Esophagus squamous epithelium (tissue), 5 donors: ENCODE data around the gene UQCC2. TPM values are rescaled to one million over a fixed set of nuclear protein-coding genes. Genes with fewer than 3 reads are reported as not detected.

ENCODE experiments used
- DNase-seq: peaks from one replicate; lab custom pipeline; 2025; lab: John Stamatoyannopoulos, UW
- H3K27ac ChIP-seq, 4 donors: fragments of 200-600 bp; sonication (generic); one replicate each; pipeline ENCODE4 v1.5.1; 2016 to 2019; ENCODE audit warnings: mild to moderate bottlenecking in 1 of 4
- H3K27me3 ChIP-seq, 4 donors: fragments of 200-600 bp; sonication (generic); 1 replicate in 3 of 4; 2 replicates in 1 of 4; pipeline versions ENCODE4 v1.5.1 to v1.6.0; 2017 to 2021; ENCODE audit warnings: antibody characterized with exemption in 1 of 4
- H3K36me3 ChIP-seq, 3 donors: fragments of 200-600 bp; sonication (generic); one replicate each; pipeline ENCODE4 v1.5.1; 2016 to 2019
- H3K4me1 ChIP-seq, 3 donors: fragments of 200-600 bp; sonication (generic); one replicate each; pipeline ENCODE4 v1.5.1; 2017 to 2019
- H3K4me3 ChIP-seq, 4 donors: fragments of 200-600 bp; sonication (generic); 1 replicate in 3 of 4; 2 replicates in 1 of 4; pipeline ENCODE4 v1.5.1; 2016 to 2019; ENCODE audit warnings: mild to moderate bottlenecking in 2 of 4, moderate library complexity in 1 of 4
- H3K9me3 ChIP-seq, 3 donors: fragments of 200-600 bp; sonication (generic); one replicate each; pipeline ENCODE4 v1.5.1; 2016 to 2019
- POLR2A ChIP-seq, 4 donors: fragments of 450-650 bp; IDR thresholded peaks; one replicate each; pipeline ENCODE4 v1.6.1; 2017; ENCODE audit warnings: antibody characterized with exemption in 4 of 4, mild to moderate bottlenecking in 4 of 4, moderate library complexity in 3 of 4
- WGBS, 2 donors: methylation state at CpG; one replicate each; pipeline ENCODE4 v1.1.5; 2018; 5-methylcytosine and 5-hydroxymethylcytosine counted together
- intact Hi-C: fragments of 100-400 bp; cut with DNase I; formaldehyde crosslinking; loops from one replicate; pipeline ENCODE4 v1.15.0; 2022
- total RNA-seq, 4 donors: library from RNA; depleted of rRNA; stranded (reverse); fragments of >200 nt; gene quantifications; one replicate each; pipeline ENCODE4 v1.1.0, GENCODE V29; 2016
- TF ChIP-seq, protein P1 (sequence below), 6 experiments: fragments of 450-650 bp in 4 of 6; fragments of 200-600 bp in 2 of 6; sonication (generic) in 2 of 6; IDR thresholded peaks; one replicate each; pipeline ENCODE4 v1.5.1; 2016 to 2019; ENCODE audit warnings: antibody characterized with exemption in 6 of 6, mild to moderate bottlenecking in 4 of 6, moderate library complexity in 4 of 6
- donor health status: DM: yes; HTN: yes; CAD: no.

UQCC2 gene
- total RNA-seq, 4 donors from 2014 or later: 7.8 to 36.8 (median 13.7) TPM

DNA sequence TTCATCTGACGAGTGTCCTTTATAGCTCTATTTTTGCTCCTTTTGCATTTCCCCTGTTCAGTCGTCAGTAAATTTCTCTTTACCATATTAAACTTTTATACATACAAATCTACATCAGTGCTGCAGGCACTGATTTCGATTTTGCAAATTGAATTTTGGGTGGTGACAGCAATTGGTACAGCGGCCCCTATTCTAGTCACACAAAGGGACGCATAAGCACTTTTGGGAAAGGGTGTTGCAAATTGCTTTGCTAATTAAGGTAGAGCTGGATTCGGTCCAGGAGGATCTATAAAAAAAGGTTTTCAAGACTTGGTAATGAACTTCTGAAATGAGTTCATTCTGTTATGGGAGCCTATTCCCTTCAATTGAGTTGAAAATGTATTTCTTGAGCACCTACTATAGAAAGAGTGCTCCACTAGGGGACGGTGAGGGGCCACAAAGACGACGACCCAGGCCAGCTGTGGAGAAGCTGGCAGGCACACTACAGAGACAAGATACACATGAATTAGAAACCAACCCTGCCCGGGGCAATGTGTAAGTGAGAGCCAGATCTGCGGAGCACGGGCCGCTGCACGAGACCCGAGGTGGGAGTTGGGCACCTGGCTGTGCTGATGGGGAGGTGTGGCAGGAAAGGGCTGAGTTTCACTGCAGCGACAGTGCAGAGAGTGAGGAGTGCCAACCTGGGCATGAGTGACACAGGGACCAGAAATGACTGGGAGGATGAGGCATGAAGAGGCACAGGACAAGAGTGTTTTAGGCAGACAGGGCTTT lies 5.4 kb downstream of the UQCC2 start:
- TF ChIP-seq POLR2A (IDR thresholded peaks at IDR 0.05): no peak
- TF ChIP-seq, protein P1, sequence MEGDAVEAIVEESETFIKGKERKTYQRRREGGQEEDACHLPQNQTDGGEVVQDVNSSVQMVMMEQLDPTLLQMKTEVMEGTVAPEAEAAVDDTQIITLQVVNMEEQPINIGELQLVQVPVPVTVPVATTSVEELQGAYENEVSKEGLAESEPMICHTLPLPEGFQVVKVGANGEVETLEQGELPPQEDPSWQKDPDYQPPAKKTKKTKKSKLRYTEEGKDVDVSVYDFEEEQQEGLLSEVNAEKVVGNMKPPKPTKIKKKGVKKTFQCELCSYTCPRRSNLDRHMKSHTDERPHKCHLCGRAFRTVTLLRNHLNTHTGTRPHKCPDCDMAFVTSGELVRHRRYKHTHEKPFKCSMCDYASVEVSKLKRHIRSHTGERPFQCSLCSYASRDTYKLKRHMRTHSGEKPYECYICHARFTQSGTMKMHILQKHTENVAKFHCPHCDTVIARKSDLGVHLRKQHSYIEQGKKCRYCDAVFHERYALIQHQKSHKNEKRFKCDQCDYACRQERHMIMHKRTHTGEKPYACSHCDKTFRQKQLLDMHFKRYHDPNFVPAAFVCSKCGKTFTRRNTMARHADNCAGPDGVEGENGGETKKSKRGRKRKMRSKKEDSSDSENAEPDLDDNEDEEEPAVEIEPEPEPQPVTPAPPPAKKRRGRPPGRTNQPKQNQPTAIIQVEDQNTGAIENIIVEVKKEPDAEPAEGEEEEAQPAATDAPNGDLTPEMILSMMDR (IDR thresholded peaks at IDR 0.05): no peak
- intact Hi-C loops: no loop called here
- Histone ChIP-seq H3K9me3 (no peaks in the 10 kb centered on the region), H3K4me3 (no peak overlapping the region), H3K27me3 (no peaks in the 10 kb centered on the region), H3K27ac (no peak overlapping the region), H3K36me3 (peaks cover 0 to 30% (median 0%) of the 10 kb centered on the region in 3 donors), H3K4me1 (peaks cover 9 to 29% (median 12%) of the 10 kb centered on the region in 3 donors)
- WGBS, 2 donors: 58% methylated on average over 11 to 15 of the region's 16 CpGs
- no peak for DNase-seq

DNA sequence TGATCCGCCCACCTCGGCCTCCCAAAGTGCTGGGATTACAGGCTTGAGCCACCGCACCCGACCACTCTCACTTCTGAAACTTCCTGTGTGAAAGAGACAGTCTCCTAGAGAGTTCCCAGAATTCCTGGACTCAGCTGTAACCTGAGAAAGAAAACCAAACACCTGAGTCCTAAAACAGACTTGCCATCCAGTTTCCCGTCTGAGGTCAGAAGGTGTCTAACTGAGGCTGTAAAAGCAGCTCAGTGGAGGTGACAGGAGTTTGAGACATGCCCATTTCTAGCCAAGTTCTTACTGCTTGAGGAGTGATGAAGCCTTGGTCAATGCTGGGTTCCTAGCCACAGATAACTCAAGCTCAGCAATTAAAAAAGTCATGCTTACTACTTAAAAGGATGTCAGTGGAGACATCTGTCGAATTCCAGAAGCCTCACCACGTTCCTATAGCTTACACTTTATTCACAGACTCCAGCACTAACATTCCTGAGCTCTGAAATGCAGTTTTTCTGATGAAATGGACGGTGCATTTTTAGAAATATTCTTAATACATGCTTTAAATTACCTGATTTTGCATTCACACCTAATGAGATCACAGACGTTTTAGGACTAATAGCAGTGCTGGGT lies 6.1 kb downstream of the UQCC2 start:
- no peak for DNase-seq
- intact Hi-C loops: no loop called here
- no peak overlapping the region for H3K4me3 ChIP-seq
- TF ChIP-seq POLR2A (IDR thresholded peaks at IDR 0.05): no peak
- TF ChIP-seq, protein P1 (IDR thresholded peaks at IDR 0.05): no peak
- WGBS, 2 donors: 87% methylated on average over 7 to 9 of the region's 9 CpGs
- peak overlapping the region in 1 of 4 donors; percentile 12 for H3K27ac ChIP-seq
- peaks cover 0 to 30% (median 0%) of the 10 kb centered on the region in 3 donors for H3K36me3 ChIP-seq
- H3K9me3 ChIP-seq: no peaks in the 10 kb centered on the region
- H3K27me3 ChIP-seq: no peaks in the 10 kb centered on the region
- H3K4me1 ChIP-seq: peaks cover 6 to 29% (median 10%) of the 10 kb centered on the region in 3 donors

DNA sequence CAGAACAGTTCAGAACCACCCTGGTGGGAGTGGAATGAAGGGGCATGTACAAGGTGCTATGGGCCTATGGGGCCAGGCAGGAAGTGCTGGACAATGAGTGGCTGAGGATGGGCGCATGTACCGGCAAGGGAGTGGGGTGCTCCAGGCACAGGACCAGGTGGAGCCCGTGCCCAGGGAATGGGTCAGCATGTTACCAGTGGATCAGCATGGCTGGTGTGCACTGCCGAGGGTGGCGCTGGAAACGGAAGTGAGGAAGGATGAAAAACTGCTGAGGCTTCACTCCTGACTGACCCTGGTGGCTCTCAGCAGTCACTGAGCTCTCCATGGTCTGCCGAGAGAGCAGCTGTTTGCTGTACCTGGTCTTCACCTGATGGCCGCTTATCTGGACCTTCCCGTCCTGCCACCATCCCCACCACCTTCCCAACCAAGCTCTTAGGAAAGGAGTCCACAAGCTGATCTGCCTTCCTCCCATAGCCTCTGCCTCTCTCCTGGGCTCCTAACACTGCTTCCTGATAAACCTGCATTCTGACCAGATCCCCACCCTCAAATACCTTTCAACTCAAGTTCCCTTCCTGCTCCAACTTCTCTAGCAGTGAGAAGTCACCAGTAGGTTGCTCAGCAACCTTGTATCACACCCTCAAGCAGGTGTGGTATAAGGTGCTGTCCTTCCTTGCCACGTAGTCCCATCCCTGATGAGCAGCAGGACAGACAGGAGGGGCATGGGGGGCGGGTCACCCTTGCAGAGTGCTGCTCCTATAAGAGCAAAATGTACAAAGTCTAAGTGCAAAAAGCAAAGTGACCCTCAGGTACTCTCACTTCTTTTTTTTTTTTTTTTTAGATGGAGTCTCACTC lies 7.1 kb downstream of the UQCC2 start:
- peaks cover 0 to 28% (median 0%) of the 10 kb centered on the region in 3 donors for H3K36me3 ChIP-seq
- H3K9me3 ChIP-seq: no peaks in the 10 kb centered on the region
- 91 to 92% methylated on average over 10 to 11 of the region's 11 CpGs for WGBS, 2 donors
- no peak for DNase-seq
- no peaks in the 10 kb centered on the region for H3K27me3 ChIP-seq
- TF ChIP-seq, protein P1 (IDR thresholded peaks at IDR 0.05): no peak
- TF ChIP-seq POLR2A (IDR thresholded peaks at IDR 0.05): no peak
- no peak overlapping the region for H3K4me3 ChIP-seq
- intact Hi-C loops: loop anchor here (5.0 kb wide), 1 partner anchor 117 kb away; no protein-coding TSS in a partner anchor
- peak overlapping the region in 3 of 4 donors; percentile 52 to 65 (median 53) for H3K27ac ChIP-seq
- peaks cover 8 to 29% (median 13%) of the 10 kb centered on the region in 3 donors for H3K4me1 ChIP-seq

DNA sequence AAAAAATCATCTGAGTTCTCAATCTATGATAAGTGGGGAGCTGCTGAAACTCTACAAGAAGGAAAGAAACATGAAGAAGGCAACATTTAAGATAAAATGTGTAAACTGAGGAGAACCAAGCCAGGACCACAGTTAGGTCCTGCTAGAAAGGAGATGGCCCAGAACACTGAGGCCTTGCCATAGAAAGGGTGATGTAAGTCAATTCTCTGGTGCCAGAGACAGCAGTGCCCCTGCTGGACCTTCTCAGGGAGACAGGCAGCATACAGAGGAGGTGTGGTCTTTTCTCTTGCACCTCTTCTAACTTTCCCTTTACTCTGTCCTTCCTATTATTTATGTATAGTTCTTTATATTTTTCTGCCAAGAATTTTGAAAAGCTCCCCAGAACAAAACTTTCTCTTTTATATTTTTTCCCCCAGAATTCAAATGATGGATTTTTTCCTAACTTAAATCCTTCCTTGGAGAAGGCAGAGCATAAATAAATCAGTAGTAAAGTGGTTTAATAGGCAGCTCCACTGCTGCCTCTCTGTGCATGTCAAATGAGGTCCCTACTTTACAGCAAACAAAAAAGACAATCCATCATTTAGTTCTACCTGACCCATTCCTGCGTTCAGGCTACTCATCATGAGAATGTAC lies 9.0 kb downstream of the UQCC2 start:
- WGBS, 2 donors: 50 to 69% methylated on average over 1 of the region's 1 CpG

More for the DNA sequence above, 9.0 kb downstream of the UQCC2 start:
- peaks cover 0 to 21% (median 3%) of the 10 kb centered on the region in 3 donors for H3K36me3 ChIP-seq
- H3K9me3 ChIP-seq: no peaks in the 10 kb centered on the region
- TF ChIP-seq, protein P1 (IDR thresholded peaks at IDR 0.05): peak in 5 of 6 experiments; percentile 27 to 73 (median 46)
- no peak for TF ChIP-seq POLR2A (IDR thresholded peaks at IDR 0.05)
- H3K27me3 ChIP-seq: no peaks in the 10 kb centered on the region
- intact Hi-C loops: loop anchor here (5.0 kb wide), 1 partner anchor 115 kb away; no protein-coding TSS in a partner anchor
- H3K4me1 ChIP-seq: peaks cover 8 to 37% (median 29%) of the 10 kb centered on the region in 3 donors
- H3K4me3 ChIP-seq: no peak overlapping the region
- DNase-seq: no peak
- no peak overlapping the region for H3K27ac ChIP-seq
